Measurements from ENCODE around the gene PSME2. TPM values are rescaled to one million over a fixed set of nuclear protein-coding genes. Genes with fewer than 3 reads are reported as not detected.

PSME2 gene
- total RNA-seq, 1 experiment from 2014 or later: 134 TPM

- no peaks in the 10 kb centered on the region for H3K9me3 Mint-ChIP-seq (ENCODE audit: unreplicated experiment)
- no peak for DNase-seq (ENCODE audit: unreplicated experiment)
- H3K36me3 Mint-ChIP-seq (ENCODE audit: insufficient read depth, unreplicated experiment): peaks cover 42% of the 10 kb centered on the region
- H3K4me3 Mint-ChIP-seq (ENCODE audit: unreplicated experiment): no peak overlapping the region
- H3K27me3 Mint-ChIP-seq (ENCODE audit: insufficient read depth, unreplicated experiment): no peaks in the 10 kb centered on the region
- H3K27ac Mint-ChIP-seq (ENCODE audit: low read depth, unreplicated experiment): no peak overlapping the region
- ChIA-PET POLR2A (interaction anchor here (1.1 kb wide), 2 partner anchors 11 to 26 kb away, joined by 3 to 5 read pairs; partner anchors contain the start of gene EMC9), CTCF (interaction anchor here (1.1 kb wide), 1 partner anchor 12 kb away, joined by 3 read pairs; no protein-coding TSS in a partner anchor)
- no peak for TF ChIP-seq CTCF (IDR thresholded peaks at IDR 0.05; ENCODE audit: unreplicated experiment)
- peaks cover 8% of the 10 kb centered on the region for H3K4me1 Mint-ChIP-seq (ENCODE audit: insufficient read depth, unreplicated experiment)
- no TSS peak for BruUV-seq (replicated peaks)
- intact Hi-C loops (cut with micrococcal nuclease): no loop called here
Observed at GRCh38 chr14:24167469-24168114, 21.2 kb upstream of the PSME2 start.

- no TSS peak for BruUV-seq (replicated peaks)
- no peak overlapping the region for H3K4me3 Mint-ChIP-seq (ENCODE audit: unreplicated experiment)
- H3K27ac Mint-ChIP-seq (ENCODE audit: low read depth, unreplicated experiment): peak overlapping the region; percentile 64
- intact Hi-C loops (cut with micrococcal nuclease): no loop called here
- H3K4me1 Mint-ChIP-seq (ENCODE audit: insufficient read depth, unreplicated experiment): peaks cover 12% of the 10 kb centered on the region
- H3K27me3 Mint-ChIP-seq (ENCODE audit: insufficient read depth, unreplicated experiment): no peaks in the 10 kb centered on the region
- TF ChIP-seq CTCF (IDR thresholded peaks at IDR 0.05; ENCODE audit: unreplicated experiment): no peak
- DNase-seq (ENCODE audit: unreplicated experiment): no peak
- H3K36me3 Mint-ChIP-seq (ENCODE audit: insufficient read depth, unreplicated experiment): peaks cover 53% of the 10 kb centered on the region
- H3K9me3 Mint-ChIP-seq (ENCODE audit: unreplicated experiment): no peaks in the 10 kb centered on the region
- CTCF ChIA-PET: interaction anchor here (0.6 to 1.6 kb wide), 3 partner anchors 30 to 75 kb away, joined by 3 to 4 read pairs (median 3); partner anchors contain the start of gene PSME1
- POLR2A ChIA-PET: interaction anchor here (0.7 kb wide), 1 partner anchor 175 kb away, joined by 3 read pairs; no protein-coding TSS in a partner anchor
Observed at GRCh38 chr14:24165785-24166184, 19.4 kb upstream of the PSME2 start.

GRCh38 chr14:24164518-24164991, 18.1 kb upstream of the PSME2 start:
- POLR2A ChIA-PET: interaction anchor here (0.8 kb wide), 1 partner anchor 9 kb away, joined by 3 read pairs; no protein-coding TSS in a partner anchor
- intact Hi-C loops (cut with micrococcal nuclease): loop anchor here (5.0 kb wide), 1 partner anchor 72 kb away; the partner anchor contains the start of gene PCK2
- Mint-ChIP-seq H3K36me3 (ENCODE audit: insufficient read depth, unreplicated experiment) (peaks cover 53% of the 10 kb centered on the region), H3K4me1 (ENCODE audit: insufficient read depth, unreplicated experiment) (peaks cover 19% of the 10 kb centered on the region), H3K4me3 (ENCODE audit: unreplicated experiment) (no peak overlapping the region), H3K27ac (ENCODE audit: low read depth, unreplicated experiment) (no peak overlapping the region), H3K9me3 (ENCODE audit: unreplicated experiment) (no peaks in the 10 kb centered on the region), H3K27me3 (ENCODE audit: insufficient read depth, unreplicated experiment) (no peaks in the 10 kb centered on the region)
- no peak for DNase-seq (ENCODE audit: unreplicated experiment)
- TF ChIP-seq CTCF (IDR thresholded peaks at IDR 0.05; ENCODE audit: unreplicated experiment): no peak
- no TSS peak for BruUV-seq (replicated peaks)
- CTCF ChIA-PET: interaction anchor here (0.9 to 1.6 kb wide), 3 partner anchors 28 to 74 kb away, joined by 3 to 4 read pairs (median 3); partner anchors contain the start of gene PSME1

- peak overlapping the region; percentile 88 for H3K4me3 Mint-ChIP-seq (ENCODE audit: unreplicated experiment)
- H3K9me3 Mint-ChIP-seq (ENCODE audit: unreplicated experiment): no peaks in the 10 kb centered on the region
- no peak overlapping the region for H3K27ac Mint-ChIP-seq (ENCODE audit: low read depth, unreplicated experiment)
- H3K36me3 Mint-ChIP-seq (ENCODE audit: insufficient read depth, unreplicated experiment): peaks cover 67% of the 10 kb centered on the region
- no TSS peak for BruUV-seq (replicated peaks)
- POLR2A ChIA-PET: interaction anchor here (0.6 to 3.7 kb wide), 9 partner anchors 9 to 1510 kb away, joined by 3 to 30 read pairs (median 6); partner anchors contain the start of genes DCAF11, IPO4, NRL and PSME1
- H3K27me3 Mint-ChIP-seq (ENCODE audit: insufficient read depth, unreplicated experiment): no peaks in the 10 kb centered on the region
- no peak for DNase-seq (ENCODE audit: unreplicated experiment)
- CTCF ChIA-PET: interaction anchor here (1.2 to 6.8 kb wide), 12 partner anchors 11 to 141 kb away, joined by 4 to 141 read pairs (median 8); partner anchors contain the start of genes DCAF11, IPO4, NRL and PSME2
- no peak for TF ChIP-seq CTCF (IDR thresholded peaks at IDR 0.05; ENCODE audit: unreplicated experiment)
- intact Hi-C loops (cut with micrococcal nuclease): loop anchor here (5.0 kb wide), 1 partner anchor 70 kb away; the partner anchor contains the start of gene PCK2
- peaks cover 11% of the 10 kb centered on the region for H3K4me1 Mint-ChIP-seq (ENCODE audit: insufficient read depth, unreplicated experiment)
Observed at GRCh38 chr14:24162093-24162492, 15.7 kb upstream of the PSME2 start.

Measured in MCF 10A (cell line).